Caki2 (cell line): ENCODE results near the gene MEGF11. TPM values are rescaled to one million over a fixed set of nuclear protein-coding genes. Genes with fewer than 3 reads are reported as not detected.

Experiments
- DNase-seq: peaks from one replicate; pipeline ENCODE4 v3.0.0-alpha.2; 2015; ENCODE audit warnings: low read depth
- in situ Hi-C: cut with HindIII; loops from 2 replicates; pipeline ENCODE4 v1.10.0; 2016; ENCODE audit warnings: low sequenced_read_pairs, low pct_unique_long_range_greater_than_20kb, mixed read lengths
- total RNA-seq: library from RNA; depleted of rRNA; stranded (reverse); fragments of >200 nt; shearing (Covaris generic); gene quantifications from 2 replicates; pipeline ENCODE4 v1.2.3, GENCODE V29; 2014; ENCODE audit warnings: low replicate concordance

Gene MEGF11
- total RNA-seq, 1 experiment from 2014 or later = not detected

DNA sequence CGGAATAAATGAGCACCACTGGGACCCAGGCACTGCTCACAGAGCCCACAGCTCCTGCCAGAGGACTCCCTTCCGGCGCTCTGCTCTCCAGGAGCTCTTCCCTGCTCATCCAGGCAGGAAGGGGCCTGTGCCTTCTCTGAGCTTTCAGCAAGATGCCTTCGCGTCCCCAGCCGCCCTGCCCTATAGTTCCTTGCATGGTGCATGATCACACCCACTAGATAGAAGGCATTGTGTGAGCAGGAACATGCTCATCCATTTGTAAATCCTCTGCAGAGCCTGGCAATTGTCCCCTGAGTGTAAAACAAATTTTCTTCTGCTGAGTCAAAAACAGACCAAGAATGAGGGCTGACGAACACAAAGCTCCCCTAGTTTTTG is 181.6 kb downstream of the MEGF11 start:
- DNase-seq = no peak
- in situ Hi-C loops = no loop called here

DNA sequence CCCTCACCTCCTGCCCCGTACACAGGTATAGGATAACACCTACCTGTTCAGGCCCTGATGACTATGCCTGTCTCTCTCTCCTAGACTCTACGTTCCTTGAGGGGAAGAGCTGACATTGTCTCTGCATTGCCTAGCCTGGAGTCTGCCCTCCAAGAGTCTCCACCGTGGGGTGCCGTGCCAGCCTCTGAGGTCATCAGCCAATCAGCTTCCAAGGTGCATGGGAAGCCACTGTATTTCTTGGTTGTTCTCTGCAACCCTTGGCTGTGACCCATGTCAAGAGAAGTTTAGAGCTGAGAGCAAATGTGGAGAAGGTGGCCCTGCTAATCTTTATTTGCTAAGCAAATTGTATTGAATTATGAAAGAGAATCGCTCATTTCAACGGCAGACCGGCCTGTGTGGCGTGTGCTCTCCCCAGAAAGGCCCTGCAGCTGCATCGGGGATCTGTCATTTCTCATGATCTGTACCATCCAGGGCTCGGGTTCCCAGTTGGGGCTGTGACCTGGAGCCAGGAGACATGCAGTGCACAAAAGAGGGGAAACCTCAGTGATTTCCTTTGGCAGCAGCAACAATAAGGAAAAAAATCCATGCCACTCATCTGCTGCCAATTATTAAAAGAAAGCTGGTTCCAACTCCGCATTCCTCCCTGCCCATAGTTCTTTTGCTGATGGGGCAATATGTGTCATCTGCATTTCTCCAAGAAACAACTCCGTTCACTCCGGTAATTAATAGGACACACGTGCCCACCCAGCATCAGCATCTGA is 182.2 kb downstream of the MEGF11 start:
- in situ Hi-C loops = no loop called here

GRCh38 chr15:66070220-66070934 is 183.2 kb downstream of the MEGF11 start:
- no peak for DNase-seq
- in situ Hi-C loops = no loop called here

More for the DNA sequence above, 182.2 kb downstream of the MEGF11 start:
- DNase-seq = no peak

GRCh38 chr15:66069751-66070150 is 183.8 kb downstream of the MEGF11 start:
- no peak for DNase-seq
- in situ Hi-C loops = no loop called here

DNA sequence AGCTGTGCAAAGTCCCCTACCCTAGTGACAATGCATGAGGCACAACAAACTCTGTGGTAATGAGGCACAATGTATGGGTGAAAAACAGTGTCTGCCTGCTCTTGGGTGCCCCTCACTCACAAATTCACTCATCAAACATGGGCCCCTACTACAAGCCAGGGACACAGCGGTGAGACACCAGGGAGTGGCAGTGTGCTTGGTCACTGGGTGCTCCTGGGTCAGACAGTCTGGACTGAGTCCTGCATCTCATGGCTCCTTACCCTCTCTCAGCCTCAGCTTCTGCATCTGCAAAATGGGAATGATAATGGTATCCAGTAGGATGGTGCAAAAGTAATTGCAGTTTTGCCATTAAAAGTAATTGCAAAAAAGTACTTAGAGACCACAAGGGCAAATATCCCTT is 184.7 kb downstream of the MEGF11 start:
- in situ Hi-C loops = no loop called here
- DNase-seq = no peak

DNA sequence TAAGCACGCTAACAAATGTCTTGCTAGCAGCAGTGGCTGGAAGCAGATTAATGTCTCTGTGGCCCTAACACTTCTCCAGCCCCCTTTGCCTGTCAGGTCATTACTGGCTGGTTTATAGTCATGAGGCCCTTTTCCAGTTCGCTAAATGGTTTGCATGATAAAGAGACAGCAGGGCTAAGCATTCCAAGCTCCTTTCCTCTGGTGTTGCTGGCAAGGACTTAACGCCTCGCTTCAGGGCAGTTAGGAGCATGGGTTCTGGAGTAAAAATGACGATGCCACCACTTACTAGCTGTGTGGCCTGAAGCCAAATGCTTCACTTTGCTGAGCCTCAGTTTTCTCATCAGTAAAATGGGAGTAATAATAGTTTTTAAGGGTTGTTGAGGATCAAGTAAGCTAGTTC is 185.9 kb downstream of the MEGF11 start:
- in situ Hi-C loops = no loop called here
- no peak for DNase-seq

GRCh38 chr15:66066481-66066880 is 187.1 kb downstream of the MEGF11 start:
- DNase-seq = no peak

GRCh38 chr15:66066005-66066404 is 187.5 kb downstream of the MEGF11 start:
- in situ Hi-C loops = no loop called here
- DNase-seq = no peak

More at GRCh38 chr15:66066481-66066880, 187.1 kb downstream of the MEGF11 start:
- in situ Hi-C loops = no loop called here

- in situ Hi-C loops = no loop called here
- DNase-seq = no peak
Measured at GRCh38 chr15:66065325-66065724, 188.2 kb downstream of the MEGF11 start.

- in situ Hi-C loops = no loop called here
- no peak for DNase-seq
Measured at GRCh38 chr15:66063147-66063546, 190.4 kb downstream of the MEGF11 start.

DNA sequence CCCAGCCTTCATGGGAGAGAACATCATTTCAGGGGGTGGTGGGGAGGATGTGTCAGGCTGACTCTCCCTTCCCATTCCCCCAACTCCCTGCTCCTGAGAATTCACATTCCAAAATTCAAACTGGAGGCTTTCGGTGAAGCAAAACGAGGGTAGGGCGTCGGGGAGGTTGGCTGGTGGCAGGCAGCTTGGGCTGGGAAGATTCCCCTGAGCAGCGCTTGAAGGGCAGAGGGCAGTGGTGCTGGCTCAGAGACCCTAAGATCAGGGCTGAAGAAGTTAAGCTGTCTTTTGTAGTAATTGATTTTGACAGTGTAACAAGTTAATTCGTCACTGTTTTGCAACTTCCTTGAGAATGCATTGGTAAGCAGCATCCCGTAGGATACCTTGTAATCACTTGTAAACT is 196.5 kb downstream of the MEGF11 start:
- no peak for DNase-seq
- in situ Hi-C loops = no loop called here

DNA sequence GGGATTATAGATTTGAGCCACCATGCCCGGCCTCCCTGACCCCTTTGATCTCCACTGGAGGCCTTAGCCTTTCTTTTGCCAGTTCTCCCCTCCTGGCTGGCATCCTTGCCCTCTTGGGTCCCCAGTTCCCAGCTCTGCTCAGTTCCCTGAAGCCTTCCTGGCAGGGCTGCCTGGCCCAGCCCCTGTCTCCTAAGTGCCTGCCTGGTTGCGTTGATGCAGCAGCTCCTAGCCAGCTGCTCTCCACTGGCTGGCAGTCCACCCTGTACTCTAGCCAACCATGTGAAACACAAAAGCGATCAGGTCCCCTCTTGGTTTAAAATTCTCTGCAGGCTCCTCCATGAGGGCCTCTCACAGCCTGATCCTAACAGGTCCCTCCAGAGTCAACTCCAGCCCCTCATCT is 199.6 kb downstream of the MEGF11 start:
- no peak for DNase-seq
- in situ Hi-C loops = no loop called here

DNA sequence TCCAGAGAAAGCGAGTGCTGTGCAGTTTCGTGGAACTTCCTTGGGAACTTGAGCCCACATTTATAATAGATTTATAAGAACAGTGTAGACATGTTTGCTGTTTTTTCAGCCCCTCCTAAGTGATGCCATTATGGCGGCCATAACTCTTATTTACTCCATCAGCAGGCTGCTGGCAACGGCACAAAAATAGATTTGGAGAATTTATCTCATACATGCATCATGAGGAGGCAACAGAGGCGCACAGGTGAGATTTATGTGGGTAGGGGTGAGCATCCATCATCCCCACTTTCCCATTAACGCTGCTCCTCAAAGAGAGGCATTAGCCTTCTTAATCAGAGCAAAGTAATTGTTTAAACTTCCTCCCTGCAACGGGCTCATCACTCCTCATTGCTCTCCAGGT is 201.7 kb downstream of the MEGF11 start:
- DNase-seq = no peak
- in situ Hi-C loops = no loop called here

GRCh38 chr15:66050264-66050663 is 203.3 kb downstream of the MEGF11 start:
- in situ Hi-C loops = no loop called here
- no peak for DNase-seq

GRCh38 chr15:66049353-66049752 is 204.2 kb downstream of the MEGF11 start:
- no peak for DNase-seq
- in situ Hi-C loops = no loop called here

GRCh38 chr15:66047321-66048024 is 206.1 kb downstream of the MEGF11 start:
- no peak for DNase-seq
- in situ Hi-C loops = no loop called here

- in situ Hi-C loops = no loop called here
- DNase-seq = no peak
Measured at GRCh38 chr15:66046751-66047150, 206.8 kb downstream of the MEGF11 start.

GRCh38 chr15:66046326-66046725 is 207.2 kb downstream of the MEGF11 start:
- DNase-seq = no peak
- in situ Hi-C loops = no loop called here

GRCh38 chr15:66045542-66045941 is 208.0 kb downstream of the MEGF11 start:
- in situ Hi-C loops = no loop called here
- no peak for DNase-seq
